Activated CD4-positive, alpha-beta T cell treated with anti-CD3 and anti-CD28 coated beads, Interleukin-2, amount 10 ng/mL, durations not matched to agents 7 days and 5 days (primary cell): ENCODE results near the gene SLC66A1. TPM values are rescaled to one million over a fixed set of nuclear protein-coding genes. Genes with fewer than 3 reads are reported as not detected.

Experiments used
- CTCF ChIA-PET: fragments of 350-600 bp; sonication (Branson Sonifier 250); formaldehyde crosslinking; loops from one replicate; lab custom pipeline; 2021; ENCODE audit warnings: antibody characterized with exemption; lab: Charles Lee
- POLR2A ChIA-PET: fragments of 350-600 bp; sonication (Branson Sonifier 250); formaldehyde crosslinking; loops from one replicate; lab custom pipeline; 2021; ENCODE audit warnings: antibody characterized with exemption; lab: Charles Lee
- DNase-seq: peaks from one replicate; pipeline ENCODE4 v3.0.0-alpha.2; 2020
- H3K27ac Mint-ChIP-seq: one replicate; pipeline ENCODE4 v1.8.0; 2021; ENCODE audit warnings: mild to moderate bottlenecking, moderate library complexity, mixed read lengths
- H3K27me3 Mint-ChIP-seq: one replicate; pipeline ENCODE4 v1.8.0; 2021; ENCODE audit warnings: mixed read lengths
- H3K36me3 Mint-ChIP-seq: one replicate; pipeline ENCODE4 v1.8.0; 2021; ENCODE audit warnings: low read depth, mixed read lengths
- H3K4me1 Mint-ChIP-seq: one replicate; pipeline ENCODE4 v1.8.0; 2021; ENCODE audit warnings: mixed read lengths
- H3K4me3 Mint-ChIP-seq: one replicate; pipeline ENCODE4 v1.8.0; 2021; ENCODE audit warnings: mild to moderate bottlenecking, moderate library complexity, mixed read lengths
- H3K9me3 Mint-ChIP-seq: one replicate; pipeline ENCODE4 v1.8.0; 2021; ENCODE audit warnings: mixed read lengths
- total RNA-seq, 2 experiments: library from RNA; stranded (reverse); gene quantifications; one replicate each; pipeline ENCODE4 v1.2.3, GENCODE V29; 2021

The SLC66A1 gene
- total RNA-seq, 2 experiments from 2014 or later: 4.9 to 5.3 TPM

- POLR2A ChIA-PET: no interaction called here
- Mint-ChIP-seq H3K9me3 (peaks cover 2% of the 10 kb centered on the region), H3K27me3 (no peaks in the 10 kb centered on the region), H3K36me3 (peaks cover 47% of the 10 kb centered on the region), H3K27ac (no peak overlapping the region), H3K4me3 (no peak overlapping the region), H3K4me1 (no peaks in the 10 kb centered on the region)
- peak; percentile 14 for DNase-seq
- CTCF ChIA-PET: interaction anchor here (0.6 to 2.2 kb wide), 4 partner anchors 15 to 208 kb away, joined by 3 to 6 read pairs (median 4); no protein-coding TSS in a partner anchor
Observed at GRCh38 chr1:19374083-19374801, 62.1 kb downstream of the SLC66A1 start.

DNA sequence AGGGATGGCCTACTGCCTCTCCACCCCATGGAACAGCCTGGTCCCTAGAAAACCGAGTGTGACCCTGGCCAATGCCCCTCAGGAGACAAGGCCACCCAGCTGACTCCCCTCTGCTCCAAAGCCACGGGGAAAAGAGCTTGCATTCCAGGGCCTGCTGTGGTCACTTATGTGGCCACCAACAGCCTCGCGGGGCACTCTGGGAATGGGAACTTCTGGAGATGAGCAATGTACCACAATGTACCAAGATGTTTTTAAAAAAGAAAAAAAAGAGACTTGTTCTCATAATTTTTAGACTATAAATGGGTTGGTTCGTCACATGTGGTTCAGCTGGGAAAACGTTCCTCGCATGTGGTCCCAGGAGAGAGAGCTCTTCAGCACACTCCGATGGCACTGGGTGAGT is 62.8 kb downstream of the SLC66A1 start:
- ChIA-PET CTCF (interaction anchor here (1.0 to 2.2 kb wide), 2 partner anchors 16 to 207 kb away, joined by 3 to 6 read pairs; no protein-coding TSS in a partner anchor), POLR2A (no interaction called here)
- Mint-ChIP-seq H3K4me3 (no peak overlapping the region), H3K9me3 (peaks cover 2% of the 10 kb centered on the region), H3K4me1 (peaks cover 6% of the 10 kb centered on the region), H3K36me3 (peaks cover 54% of the 10 kb centered on the region), H3K27me3 (no peaks in the 10 kb centered on the region), H3K27ac (no peak overlapping the region)
- no peak for DNase-seq

DNA sequence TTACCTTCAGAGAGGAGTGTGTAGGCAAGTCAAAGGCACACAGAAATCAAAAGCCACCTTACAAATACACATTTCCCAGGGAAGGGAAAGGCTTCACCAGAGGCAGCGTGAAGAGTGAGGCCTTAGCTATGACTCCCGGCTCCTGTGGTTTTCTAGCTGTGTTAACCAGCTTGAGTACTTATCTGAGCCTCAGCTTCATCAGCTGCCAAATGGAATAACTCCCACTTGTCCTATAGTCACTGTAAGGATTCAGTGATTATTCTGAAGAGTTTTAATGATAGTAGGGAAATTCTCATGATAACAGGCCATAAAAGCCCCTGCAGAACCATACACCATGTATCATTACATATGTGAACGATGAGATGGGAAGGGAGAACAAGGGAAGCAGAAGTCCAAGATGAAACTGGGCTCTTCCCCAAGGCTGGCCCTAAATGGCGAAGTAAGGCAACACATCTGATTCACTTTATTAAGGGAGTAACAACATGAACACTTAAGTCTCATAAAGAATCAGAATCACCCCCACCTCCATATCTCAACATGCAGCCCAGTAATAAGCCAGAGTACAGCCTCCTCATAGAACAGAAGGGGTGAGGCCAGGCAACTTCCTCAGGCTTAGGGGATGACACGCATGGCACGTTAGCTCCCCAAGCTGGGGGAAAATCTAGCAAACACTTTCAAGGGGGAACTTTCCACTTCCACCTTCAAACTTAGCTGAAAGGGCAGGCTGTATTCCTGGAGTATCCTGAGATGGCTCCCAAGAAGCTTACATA is 63.7 kb downstream of the SLC66A1 start:
- no peak for DNase-seq

GRCh38 chr1:19376428-19377372 is 64.6 kb downstream of the SLC66A1 start:
- peaks cover 64% of the 10 kb centered on the region for H3K36me3 Mint-ChIP-seq
- no peaks in the 10 kb centered on the region for H3K27me3 Mint-ChIP-seq
- H3K4me1 Mint-ChIP-seq: peaks cover 6% of the 10 kb centered on the region

More for the DNA sequence above, 63.7 kb downstream of the SLC66A1 start:
- Mint-ChIP-seq H3K36me3 (peaks cover 59% of the 10 kb centered on the region), H3K27ac (no peak overlapping the region), H3K4me1 (peaks cover 6% of the 10 kb centered on the region), H3K27me3 (no peaks in the 10 kb centered on the region), H3K9me3 (peaks cover 2% of the 10 kb centered on the region), H3K4me3 (no peak overlapping the region)
- CTCF ChIA-PET: interaction anchor here (1.4 to 2.2 kb wide), 2 partner anchors 12 to 15 kb away, joined by 4 to 6 read pairs; no protein-coding TSS in a partner anchor
- POLR2A ChIA-PET: interaction anchor here (0.6 kb wide), 1 partner anchor 539 kb away, joined by 3 read pairs; no protein-coding TSS in a partner anchor

DNA sequence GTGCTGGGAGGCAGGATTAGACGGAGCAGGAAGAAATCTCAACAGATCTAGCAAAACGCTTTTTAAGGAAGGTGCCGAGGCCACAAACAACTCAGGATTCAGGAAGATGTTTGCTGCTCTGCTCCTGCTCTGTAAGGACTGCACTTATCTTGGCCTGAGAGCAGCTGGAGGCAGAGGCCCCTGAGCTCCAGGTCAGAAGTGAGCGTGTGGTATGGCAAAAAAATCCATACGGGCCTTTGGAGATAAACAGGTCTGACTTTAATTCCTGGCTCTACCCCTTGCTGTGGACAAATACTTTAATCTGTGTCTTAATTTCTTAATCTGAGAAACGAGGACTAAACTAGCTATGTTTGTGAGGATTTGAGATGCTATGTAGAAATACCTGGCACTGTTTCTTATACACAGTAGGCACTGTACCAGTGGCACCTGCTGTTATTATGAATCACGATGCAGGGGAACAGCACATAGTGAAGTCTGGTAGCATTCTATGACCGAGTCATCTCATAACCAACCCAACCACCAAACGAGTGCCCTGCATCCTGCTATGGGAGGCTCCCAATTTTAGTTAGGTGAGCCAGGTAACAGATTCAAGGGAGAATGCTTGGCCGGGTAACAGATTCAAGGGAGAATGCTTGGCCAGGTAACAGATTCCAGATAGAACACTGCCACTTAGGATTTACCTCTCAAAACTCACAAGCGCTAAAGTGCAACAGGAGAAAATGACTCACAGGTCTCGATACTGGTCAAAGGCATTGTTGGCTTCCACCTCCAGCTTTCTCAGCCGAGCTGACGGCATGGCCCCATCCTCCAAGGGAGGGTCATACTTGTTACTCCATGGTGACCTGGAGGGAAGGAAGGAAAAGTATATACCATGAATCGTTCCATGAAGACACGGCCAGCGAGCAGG is 65.9 kb downstream of the SLC66A1 start:
- POLR2A ChIA-PET: no interaction called here
- no peak for DNase-seq
- H3K4me1 Mint-ChIP-seq: peaks cover 6% of the 10 kb centered on the region
- H3K27me3 Mint-ChIP-seq: no peaks in the 10 kb centered on the region
- peaks cover 2% of the 10 kb centered on the region for H3K9me3 Mint-ChIP-seq
- H3K4me3 Mint-ChIP-seq: no peak overlapping the region
- H3K36me3 Mint-ChIP-seq: peaks cover 64% of the 10 kb centered on the region
- H3K27ac Mint-ChIP-seq: no peak overlapping the region
- CTCF ChIA-PET: interaction anchor here (0.5 to 0.8 kb wide), 2 partner anchors 106 to 276 kb away, joined by 3 read pairs; no protein-coding TSS in a partner anchor

More at GRCh38 chr1:19376428-19377372, 64.6 kb downstream of the SLC66A1 start:
- ChIA-PET POLR2A (no interaction called here), CTCF (interaction anchor here (0.6 to 2.2 kb wide), 5 partner anchors 11 to 286 kb away, joined by 3 to 6 read pairs (median 4); no protein-coding TSS in a partner anchor)
- Mint-ChIP-seq H3K27ac (no peak overlapping the region), H3K9me3 (peaks cover 2% of the 10 kb centered on the region), H3K4me3 (no peak overlapping the region)
- no peak for DNase-seq

Other genes starting within 250 kb of the SLC66A1 start
- 100 to 1,000 TPM; 116 to 125 TPM for gene UBR4, start 102.1 kb upstream of the SLC66A1 start, total RNA-seq
- 10 to 100 TPM; 36.4 to 37.0 TPM for gene EMC1, start 60.8 kb upstream of the SLC66A1 start, total RNA-seq
- gene MRTO4, start 60.5 kb upstream of the SLC66A1 start, total RNA-seq: 10 to 100 TPM; 27.2 to 32.5 TPM
- gene AKR7A3, start 23.6 kb upstream of the SLC66A1 start, total RNA-seq: under 1 TPM; 0.52 to 0.62 TPM
- gene AKR7A2, start 182 bp upstream of the SLC66A1 start, total RNA-seq: 10 to 100 TPM; 45.4 to 45.8 TPM
- 100 to 1,000 TPM; 529 to 567 TPM for gene CAPZB, start 173.2 kb downstream of the SLC66A1 start, total RNA-seq